Smooth muscle cell (in vitro differentiated cells): Measurements from ENCODE around the gene FBXO28. TPM values are rescaled to one million over a fixed set of nuclear protein-coding genes. Genes with fewer than 3 reads are reported as not detected.

Experiments used
- DNase-seq: peaks from one replicate; lab custom pipeline; 2025; ENCODE audit not compliant: unreplicated experiment; lab: John Stamatoyannopoulos, UW
- H2AFZ ChIP-seq: fragments of 200-600 bp; sonication (generic); 2 replicates; pipeline ENCODE4 v1.6.0; 2016; ENCODE audit warnings: antibody characterized with exemption, low read depth, mild to moderate bottlenecking
- H3F3A ChIP-seq: fragments of 200-600 bp; sonication (generic); 2 replicates; pipeline ENCODE4 v1.6.0; 2017; ENCODE audit warnings: antibody characterized with exemption, low read depth
- H3K27ac ChIP-seq: fragments of 200-600 bp; sonication (generic); 2 replicates; pipeline ENCODE4 v1.5.1; 2016; ENCODE audit warnings: low read depth, mild to moderate bottlenecking
- H3K27me3 ChIP-seq: fragments of 200-600 bp; sonication (generic); 2 replicates; pipeline ENCODE4 v1.6.1; 2016; ENCODE audit warnings: low read depth, mild to moderate bottlenecking
- H3K36me3 ChIP-seq: fragments of 200-600 bp; sonication (generic); 2 replicates; pipeline ENCODE4 v1.5.1; 2016; ENCODE audit warnings: low read depth
- H3K4me1 ChIP-seq: fragments of 200-600 bp; sonication (generic); 2 replicates; pipeline ENCODE4 v1.5.1; 2016; ENCODE audit warnings: low read depth
- H3K4me2 ChIP-seq: fragments of 200-600 bp; sonication (generic); 2 replicates; pipeline ENCODE4 v1.6.0; 2016; ENCODE audit warnings: mild to moderate bottlenecking
- H3K4me3 ChIP-seq: fragments of 200-600 bp; sonication (generic); 2 replicates; pipeline ENCODE4 v1.5.1; 2016; ENCODE audit warnings: mild to moderate bottlenecking
- H3K79me2 ChIP-seq: fragments of 200-600 bp; sonication (generic); 2 replicates; pipeline ENCODE4 v1.6.0; 2016; ENCODE audit warnings: low read depth, mild to moderate bottlenecking
- H3K9ac ChIP-seq: fragments of 200-600 bp; sonication (generic); 2 replicates; pipeline ENCODE4 v1.6.0; 2016; ENCODE audit warnings: low read depth
- H3K9me3 ChIP-seq: fragments of 200-600 bp; sonication (generic); replicated peaks from 2 replicates; pipeline ENCODE4 v1.5.1; 2016; ENCODE audit warnings: low read depth
- H4K20me1 ChIP-seq: fragments of 200-600 bp; sonication (generic); 2 replicates; pipeline ENCODE4 v1.6.0; 2016; ENCODE audit warnings: low read depth
- WGBS: methylation state at CpG from one replicate; pipeline ENCODE4 v1.1.7; 2016; ENCODE audit warnings: low lambda C conversion rate; 5-methylcytosine and 5-hydroxymethylcytosine counted together
- polyA plus RNA-seq: library from polyadenylated mRNA; unstranded; fragments of >200 nt; fragmentation: Nextera tagmentation; extraction: Ambion mirVana; gene quantifications from 2 replicates; pipeline ENCODE4 v1.2.1, GENCODE V29; 2016
- total RNA-seq: library from RNA; depleted of rRNA; stranded (reverse); fragments of >200 nt; gene quantifications from 2 replicates; pipeline ENCODE4 v1.2.3, GENCODE V29; 2014
- TF ChIP-seq, protein P1 (sequence below): fragments of 200-600 bp; sonication (generic); IDR thresholded peaks from 2 replicates; pipeline ENCODE4 v1.5.1; 2017; ENCODE audit warnings: borderline replicate concordance, mild to moderate bottlenecking, antibody characterized with exemption; ENCODE audit not compliant: insufficient read depth, poor library complexity, severe bottlenecking

The FBXO28 gene
- total and polyA plus RNA-seq, 2 experiments from 2014 or later, result 9.6 to 37.0 TPM

DNA sequence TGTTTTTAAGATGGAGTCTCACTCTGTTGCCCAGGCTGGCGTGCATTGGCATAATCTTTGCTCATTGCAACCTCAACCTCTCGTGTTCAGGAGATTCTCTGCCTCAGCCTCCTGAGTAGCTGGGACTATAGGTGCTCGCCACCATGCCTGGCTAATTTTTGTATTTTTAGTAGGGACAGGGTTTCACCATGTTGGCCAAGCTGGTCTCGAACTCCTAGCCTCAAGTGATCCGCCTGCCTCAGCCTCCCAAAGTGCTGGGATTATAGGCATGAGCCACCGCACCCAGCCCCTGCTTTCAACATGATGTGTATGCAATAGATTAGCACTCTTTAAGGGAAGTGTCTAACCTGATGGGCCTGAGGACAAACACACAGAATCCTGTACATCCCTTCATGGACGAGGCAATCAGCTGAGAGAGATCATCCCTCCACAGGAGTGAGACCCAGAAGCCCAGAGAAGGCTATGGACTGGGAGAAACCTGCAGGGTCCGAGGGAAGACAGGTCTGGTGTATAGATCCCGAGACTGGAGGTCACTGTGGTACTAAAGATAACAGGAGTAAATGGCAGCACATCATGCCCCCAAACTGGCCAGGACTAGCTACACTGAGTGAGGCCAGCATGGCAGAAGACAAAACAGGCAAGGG, 63.6 kb downstream of the FBXO28 start:
- TF ChIP-seq, protein P1, sequence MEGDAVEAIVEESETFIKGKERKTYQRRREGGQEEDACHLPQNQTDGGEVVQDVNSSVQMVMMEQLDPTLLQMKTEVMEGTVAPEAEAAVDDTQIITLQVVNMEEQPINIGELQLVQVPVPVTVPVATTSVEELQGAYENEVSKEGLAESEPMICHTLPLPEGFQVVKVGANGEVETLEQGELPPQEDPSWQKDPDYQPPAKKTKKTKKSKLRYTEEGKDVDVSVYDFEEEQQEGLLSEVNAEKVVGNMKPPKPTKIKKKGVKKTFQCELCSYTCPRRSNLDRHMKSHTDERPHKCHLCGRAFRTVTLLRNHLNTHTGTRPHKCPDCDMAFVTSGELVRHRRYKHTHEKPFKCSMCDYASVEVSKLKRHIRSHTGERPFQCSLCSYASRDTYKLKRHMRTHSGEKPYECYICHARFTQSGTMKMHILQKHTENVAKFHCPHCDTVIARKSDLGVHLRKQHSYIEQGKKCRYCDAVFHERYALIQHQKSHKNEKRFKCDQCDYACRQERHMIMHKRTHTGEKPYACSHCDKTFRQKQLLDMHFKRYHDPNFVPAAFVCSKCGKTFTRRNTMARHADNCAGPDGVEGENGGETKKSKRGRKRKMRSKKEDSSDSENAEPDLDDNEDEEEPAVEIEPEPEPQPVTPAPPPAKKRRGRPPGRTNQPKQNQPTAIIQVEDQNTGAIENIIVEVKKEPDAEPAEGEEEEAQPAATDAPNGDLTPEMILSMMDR, result no peak
- no peak overlapping the region for H3K27ac ChIP-seq

DNA sequence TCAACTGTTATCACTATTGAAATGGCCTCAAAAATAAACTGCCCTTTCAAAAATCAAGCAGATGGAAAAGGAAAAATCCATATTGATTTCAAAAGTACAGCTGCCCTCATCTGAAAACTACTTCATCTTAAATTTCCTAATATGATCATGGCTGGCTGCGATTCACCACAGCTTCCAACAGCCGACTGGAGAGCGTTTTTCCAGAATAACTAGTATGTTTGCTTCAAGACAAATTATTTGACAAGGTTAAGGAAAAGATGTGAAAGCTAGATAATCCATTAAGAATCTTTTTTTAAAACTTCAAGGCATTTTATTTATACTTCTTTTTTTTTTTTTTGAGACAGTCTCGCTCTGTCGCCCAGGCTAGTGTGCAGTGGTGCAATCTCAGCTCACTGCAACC, 65.0 kb downstream of the FBXO28 start:
- Histone ChIP-seq H3K9me3 (no peaks in the 10 kb centered on the region), H3K79me2 (peaks cover 5% of the 10 kb centered on the region), H3K4me3 (no peak overlapping the region), H3K36me3 (no peaks in the 10 kb centered on the region), H2AFZ (no peak overlapping the region), H3K4me1 (no peaks in the 10 kb centered on the region), H3K9ac (no peak overlapping the region), H3F3A (no peaks in the 10 kb centered on the region), H3K27ac (no peak overlapping the region), H4K20me1 (no peaks in the 10 kb centered on the region), H3K27me3 (no peaks in the 10 kb centered on the region), H3K4me2 (no peak overlapping the region)
- TF ChIP-seq, protein P1, result no peak
- DNase-seq, result no peak
- WGBS, result 83% methylated on average over 5 of the region's 5 CpGs

More for the DNA sequence above, 63.6 kb downstream of the FBXO28 start:
- 94% methylated on average over 9 of the region's 9 CpGs for WGBS
- no peak overlapping the region for H3K4me3 ChIP-seq
- H3F3A ChIP-seq, result no peaks in the 10 kb centered on the region
- H3K9ac ChIP-seq, result no peak overlapping the region
- H4K20me1 ChIP-seq, result no peaks in the 10 kb centered on the region
- no peak overlapping the region for H2AFZ ChIP-seq
- H3K4me2 ChIP-seq, result no peak overlapping the region
- H3K27me3 ChIP-seq, result no peaks in the 10 kb centered on the region
- no peak for DNase-seq
- H3K9me3 ChIP-seq, result no peaks in the 10 kb centered on the region
- H3K36me3 ChIP-seq, result no peaks in the 10 kb centered on the region
- no peaks in the 10 kb centered on the region for H3K4me1 ChIP-seq
- H3K79me2 ChIP-seq, result no peaks in the 10 kb centered on the region

DNA sequence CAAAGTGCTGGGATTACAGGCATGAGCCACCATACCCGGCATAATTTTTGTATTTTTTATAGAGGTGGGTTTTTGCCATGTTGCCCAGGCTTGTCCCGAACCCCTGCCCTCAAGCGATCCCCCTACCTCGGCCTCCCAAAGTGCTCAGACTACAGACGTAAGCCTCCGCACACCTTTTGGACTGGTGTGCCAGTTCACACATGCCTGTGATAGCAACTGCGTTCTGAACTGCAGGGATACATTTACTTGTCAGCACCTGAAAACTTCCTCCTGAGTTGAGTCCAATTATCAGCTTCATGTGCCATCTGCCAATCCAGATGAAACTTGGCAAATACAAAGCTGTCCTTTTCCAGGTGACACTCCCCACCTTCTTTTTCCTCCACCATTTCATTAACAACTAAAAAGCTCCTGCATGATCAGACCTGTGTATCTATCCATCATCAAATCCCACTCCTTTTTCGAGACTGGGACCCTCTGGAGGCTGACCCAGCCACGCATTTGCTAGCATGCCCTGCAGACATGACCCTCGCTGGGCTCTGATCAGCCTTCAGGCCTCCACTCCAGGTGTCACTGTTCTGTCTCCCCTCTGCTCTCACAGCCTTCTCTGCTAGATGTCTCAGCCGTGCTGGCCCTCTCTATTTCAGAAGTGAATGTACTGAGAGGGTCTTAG, 67.0 kb downstream of the FBXO28 start:
- Histone ChIP-seq H3K36me3 (no peaks in the 10 kb centered on the region), H3K27me3 (no peaks in the 10 kb centered on the region), H4K20me1 (peaks cover 20% of the 10 kb centered on the region), H3K4me1 (peaks cover 6% of the 10 kb centered on the region), H3F3A (no peaks in the 10 kb centered on the region), H3K9me3 (no peaks in the 10 kb centered on the region), H3K4me3 (no peak overlapping the region), H2AFZ (no peak overlapping the region), H3K9ac (no peak overlapping the region), H3K27ac (no peak overlapping the region), H3K4me2 (no peak overlapping the region), H3K79me2 (peaks cover 25% of the 10 kb centered on the region)
- TF ChIP-seq, protein P1, result no peak
- DNase-seq, result no peak
- WGBS, result 92% methylated on average over 11 of the region's 11 CpGs
